ENCODE data around the gene ASPA.

DNA sequence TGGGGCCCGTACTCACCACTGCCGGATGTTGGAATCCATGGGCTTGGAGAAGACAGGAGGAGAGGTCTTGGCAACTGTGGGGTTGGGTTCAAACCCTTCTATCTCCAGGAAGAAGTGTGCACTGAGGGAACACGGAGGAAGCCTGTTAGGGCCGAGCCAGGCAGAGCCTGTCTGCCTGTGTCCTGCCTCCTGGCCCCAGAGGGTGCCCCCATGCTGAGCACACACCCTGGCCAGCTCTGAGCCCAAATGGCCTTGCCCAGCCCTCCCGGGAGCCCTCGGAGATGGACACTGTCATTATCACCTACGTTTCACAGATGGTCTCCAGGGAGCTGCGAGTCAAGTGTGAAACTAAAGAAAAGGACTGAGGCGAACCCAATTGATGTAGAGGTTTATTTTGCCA is 69.4 kb downstream of the ASPA start:
- TF ChIP-seq, protein P1, sequence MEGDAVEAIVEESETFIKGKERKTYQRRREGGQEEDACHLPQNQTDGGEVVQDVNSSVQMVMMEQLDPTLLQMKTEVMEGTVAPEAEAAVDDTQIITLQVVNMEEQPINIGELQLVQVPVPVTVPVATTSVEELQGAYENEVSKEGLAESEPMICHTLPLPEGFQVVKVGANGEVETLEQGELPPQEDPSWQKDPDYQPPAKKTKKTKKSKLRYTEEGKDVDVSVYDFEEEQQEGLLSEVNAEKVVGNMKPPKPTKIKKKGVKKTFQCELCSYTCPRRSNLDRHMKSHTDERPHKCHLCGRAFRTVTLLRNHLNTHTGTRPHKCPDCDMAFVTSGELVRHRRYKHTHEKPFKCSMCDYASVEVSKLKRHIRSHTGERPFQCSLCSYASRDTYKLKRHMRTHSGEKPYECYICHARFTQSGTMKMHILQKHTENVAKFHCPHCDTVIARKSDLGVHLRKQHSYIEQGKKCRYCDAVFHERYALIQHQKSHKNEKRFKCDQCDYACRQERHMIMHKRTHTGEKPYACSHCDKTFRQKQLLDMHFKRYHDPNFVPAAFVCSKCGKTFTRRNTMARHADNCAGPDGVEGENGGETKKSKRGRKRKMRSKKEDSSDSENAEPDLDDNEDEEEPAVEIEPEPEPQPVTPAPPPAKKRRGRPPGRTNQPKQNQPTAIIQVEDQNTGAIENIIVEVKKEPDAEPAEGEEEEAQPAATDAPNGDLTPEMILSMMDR (IDR thresholded peaks at IDR 0.05): no peak
- TF ChIP-seq ZFX (IDR thresholded peaks at IDR 0.05; ENCODE audit: borderline replicate concordance): no peak
